C4-2B (cell line): ENCODE measurements around the gene GALNT5.

Experiments
- ZFX ChIP-seq: fragments of 450-650 bp; IDR thresholded peaks from 2 replicates; pipeline ENCODE4 v1.6.1; 2017
- TF ChIP-seq, protein P1 (sequence below): fragments of 450-650 bp; conservative IDR thresholded peaks from 2 replicates; pipeline ENCODE4 v1.5.1; 2017; ENCODE audit warnings: mild to moderate bottlenecking

GRCh38 chr2:157245846-157246764 lies 11.4 kb upstream of the GALNT5 start:
- TF ChIP-seq, protein P1, sequence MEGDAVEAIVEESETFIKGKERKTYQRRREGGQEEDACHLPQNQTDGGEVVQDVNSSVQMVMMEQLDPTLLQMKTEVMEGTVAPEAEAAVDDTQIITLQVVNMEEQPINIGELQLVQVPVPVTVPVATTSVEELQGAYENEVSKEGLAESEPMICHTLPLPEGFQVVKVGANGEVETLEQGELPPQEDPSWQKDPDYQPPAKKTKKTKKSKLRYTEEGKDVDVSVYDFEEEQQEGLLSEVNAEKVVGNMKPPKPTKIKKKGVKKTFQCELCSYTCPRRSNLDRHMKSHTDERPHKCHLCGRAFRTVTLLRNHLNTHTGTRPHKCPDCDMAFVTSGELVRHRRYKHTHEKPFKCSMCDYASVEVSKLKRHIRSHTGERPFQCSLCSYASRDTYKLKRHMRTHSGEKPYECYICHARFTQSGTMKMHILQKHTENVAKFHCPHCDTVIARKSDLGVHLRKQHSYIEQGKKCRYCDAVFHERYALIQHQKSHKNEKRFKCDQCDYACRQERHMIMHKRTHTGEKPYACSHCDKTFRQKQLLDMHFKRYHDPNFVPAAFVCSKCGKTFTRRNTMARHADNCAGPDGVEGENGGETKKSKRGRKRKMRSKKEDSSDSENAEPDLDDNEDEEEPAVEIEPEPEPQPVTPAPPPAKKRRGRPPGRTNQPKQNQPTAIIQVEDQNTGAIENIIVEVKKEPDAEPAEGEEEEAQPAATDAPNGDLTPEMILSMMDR, result no peak
- TF ChIP-seq ZFX, result no peak
